Measurements from ENCODE around the gene PFKFB3. TPM values are rescaled to one million over a fixed set of nuclear protein-coding genes. Genes with fewer than 3 reads are reported as not detected.
"Not testable (repeated sequence)": the region's sequence is repeated elsewhere in the genome, so short reads cannot be mapped to it uniquely, and the experiment has no call there.

Gene PFKFB3
- total RNA-seq, 2 donors from 2014 or later: 23.4 to 70.7 TPM

GRCh38 chr10:6234371-6234770, 31.6 kb downstream of the PFKFB3 start:
- no peak overlapping the region for H3K27ac ChIP-seq
- H3K27me3 ChIP-seq: no peaks in the 10 kb centered on the region
- H3K9ac ChIP-seq (ENCODE audit: low read depth in 2 of 2, low read length in 2 of 2): no peak overlapping the region
- intact Hi-C loops (cut with DNase I): no loop called here
- no peaks in the 10 kb centered on the region for H3K36me3 ChIP-seq
- no peak for DNase-seq
- TF ChIP-seq CTCF (IDR thresholded peaks at IDR 0.05): no peak
- H3K4me3 ChIP-seq: no peak overlapping the region
- no peaks in the 10 kb centered on the region for H3K9me3 ChIP-seq
- H3K4me1 ChIP-seq: no peaks in the 10 kb centered on the region

GRCh38 chr10:6236349-6237198, 33.8 kb downstream of the PFKFB3 start:
- Histone ChIP-seq H3K4me3 (no peak overlapping the region), H3K27ac (no peak overlapping the region), H3K9me3 (no peaks in the 10 kb centered on the region), H3K4me1 (no peaks in the 10 kb centered on the region), H3K36me3 (no peaks in the 10 kb centered on the region), H3K9ac (ENCODE audit: low read depth in 2 of 2, low read length in 2 of 2) (no peak overlapping the region), H3K27me3 (no peaks in the 10 kb centered on the region)
- intact Hi-C loops (cut with DNase I): no loop called here
- DNase-seq: no peak
- no peak for TF ChIP-seq CTCF (IDR thresholded peaks at IDR 0.05)

- H3K27ac ChIP-seq: no peak overlapping the region
- no peaks in the 10 kb centered on the region for H3K9me3 ChIP-seq
- intact Hi-C loops (cut with DNase I): no loop called here
- H3K4me1 ChIP-seq: no peaks in the 10 kb centered on the region
- H3K9ac ChIP-seq (ENCODE audit: low read depth in 2 of 2, low read length in 2 of 2): no peak overlapping the region
- H3K4me3 ChIP-seq: no peak overlapping the region
- no peaks in the 10 kb centered on the region for H3K36me3 ChIP-seq
- no peaks in the 10 kb centered on the region for H3K27me3 ChIP-seq
- DNase-seq: no peak
- TF ChIP-seq CTCF (IDR thresholded peaks at IDR 0.05): no peak
These were observed 34.4 kb downstream of the PFKFB3 start for GRCh38 chr10:6237199-6237530.

- H3K9me3 ChIP-seq; intact Hi-C loops (cut with DNase I); H3K36me3 ChIP-seq; H3K27ac ChIP-seq; H3K4me1 ChIP-seq; H3K27me3 ChIP-seq; DNase-seq; H3K4me3 ChIP-seq; H3K9ac ChIP-seq (ENCODE audit: low read depth in 2 of 2, low read length in 2 of 2): not testable (repeated sequence)
These were observed 36.0 kb downstream of the PFKFB3 start for GRCh38 chr10:6238587-6239212.

- no peak overlapping the region for H3K4me3 ChIP-seq
- no peaks in the 10 kb centered on the region for H3K9me3 ChIP-seq
- H3K27ac ChIP-seq: no peak overlapping the region
- no peaks in the 10 kb centered on the region for H3K36me3 ChIP-seq
- intact Hi-C loops (cut with DNase I): no loop called here
- DNase-seq: no peak
- TF ChIP-seq CTCF (IDR thresholded peaks at IDR 0.05): no peak
- no peaks in the 10 kb centered on the region for H3K27me3 ChIP-seq
- no peaks in the 10 kb centered on the region for H3K4me1 ChIP-seq
- no peak overlapping the region for H3K9ac ChIP-seq (ENCODE audit: low read depth in 2 of 2, low read length in 2 of 2)
These were observed 36.7 kb downstream of the PFKFB3 start for GRCh38 chr10:6239213-6239991.
